HFF-Myc (cell line): Measurements from ENCODE around the gene TEX26.

Source experiments
- DNase-seq: peaks from one replicate; pipeline ENCODE4 v3.0.0-alpha.2; 2011; ENCODE audit warnings: low read depth; ENCODE audit errors: extremely low read depth
- H3K4me3 ChIP-seq: replicated peaks from 2 replicates; pipeline ENCODE4 v1.5.1; 2011; ENCODE audit warnings: low read depth, mild to moderate bottlenecking, control low read depth, low read length
- CTCF ChIP-seq: IDR thresholded peaks from 2 replicates; pipeline ENCODE4 v1.5.1; 2012; ENCODE audit warnings: mild to moderate bottlenecking, low read depth, low read length, control low read depth; ENCODE audit errors: missing control alignments

Gene TEX26

GRCh38 chr13:30898070-30898469 is 34.4 kb upstream of the TEX26 start:
- TF ChIP-seq CTCF: no peak
- no peak overlapping the region for H3K4me3 ChIP-seq
- no peak for DNase-seq

- peak; percentile 74 for DNase-seq
- no peak for TF ChIP-seq CTCF
- H3K4me3 ChIP-seq: no peak overlapping the region
Observed at GRCh38 chr13:30898678-30899241, 33.7 kb upstream of the TEX26 start.

- H3K4me3 ChIP-seq: no peak overlapping the region
- no peak for DNase-seq
- no peak for TF ChIP-seq CTCF
Observed at GRCh38 chr13:30900436-30900835, 32.0 kb upstream of the TEX26 start.

- no peak for TF ChIP-seq CTCF
- H3K4me3 ChIP-seq: no peak overlapping the region
- no peak for DNase-seq
Observed at GRCh38 chr13:30900952-30901749, 31.3 kb upstream of the TEX26 start.

GRCh38 chr13:30904043-30904442 is 28.4 kb upstream of the TEX26 start:
- no peak for DNase-seq
- H3K4me3 ChIP-seq: no peak overlapping the region
- TF ChIP-seq CTCF: no peak

GRCh38 chr13:30905932-30906383 is 26.5 kb upstream of the TEX26 start, which contains the start of gene MEDAG:
Gene MEDAG, plus strand, starts transcription at chr13:30906271. Its CDS starts 245 bp downstream, at chr13:30906516.
- 0 out of 2 replicates have a peak within 1 kb of the TSS, but pooled peaks have one; percentile 12 for H3K4me3 ChIP-seq
- TF ChIP-seq CTCF: no peak
- no peak for DNase-seq
